SK-N-SH treated with all-trans-retinoic acid at 6 μM for 48 hours (cell line): ENCODE measurements around the gene SAE1.

ENCODE experiments used
- ATAC-seq: fragments of 200-7000 bp; cut with Tn5 transposase; 3 replicates; pipeline ENCODE4 v1.9.1; 2020; ENCODE audit warnings: mild to moderate bottlenecking, moderate library complexity
- ARNTL ChIP-seq: fragments of 450-650 bp; formaldehyde crosslinking; IDR thresholded peaks from 2 replicates; pipeline ENCODE4 v1.5.0; 2020; ENCODE audit warnings: low read depth, mild to moderate bottlenecking, moderate library complexity, borderline replicate concordance
- BACH2 ChIP-seq: fragments of 250-450 bp; sonication (Bioruptor Pico); IDR thresholded peaks from 2 replicates; pipeline ENCODE4 v1.9.0; 2021; ENCODE audit warnings: mild to moderate bottlenecking, borderline replicate concordance
- CREB5 ChIP-seq: fragments of 250-450 bp; sonication (Bioruptor Pico); IDR thresholded peaks from 2 replicates; pipeline ENCODE4 v1.5.1; 2020; ENCODE audit warnings: low read depth, mild to moderate bottlenecking, moderate library complexity
- CSDC2 ChIP-seq: fragments of 250-450 bp; sonication (Bioruptor Pico); IDR thresholded peaks from 2 replicates; pipeline ENCODE4 v1.5.0; 2020; ENCODE audit warnings: mild to moderate bottlenecking, moderate library complexity
- CSRNP3 ChIP-seq: fragments of 250-450 bp; sonication (Bioruptor Pico); IDR thresholded peaks from 2 replicates; pipeline ENCODE4 v1.5.1; 2021; ENCODE audit warnings: mild to moderate bottlenecking, moderate library complexity
- ESRRG ChIP-seq: fragments of 250-450 bp; sonication (Bioruptor Pico); IDR thresholded peaks from 2 replicates; pipeline ENCODE4 v1.6.1; 2021; ENCODE audit warnings: mild to moderate bottlenecking
- GLIS3 ChIP-seq: fragments of 250-450 bp; sonication (Bioruptor Pico); IDR thresholded peaks from 2 replicates; pipeline ENCODE4 v1.5.0; 2020; ENCODE audit warnings: mild to moderate bottlenecking, moderate library complexity
- ISL1 ChIP-seq: fragments of 250-450 bp; sonication (Bioruptor Pico); IDR thresholded peaks from 2 replicates; pipeline ENCODE4 v2.1.2; 2022; ENCODE audit warnings: mild to moderate bottlenecking, moderate library complexity
- OSR1 ChIP-seq: fragments of 250-450 bp; sonication (Bioruptor Pico); IDR thresholded peaks from 2 replicates; pipeline ENCODE4 v1.8.0; 2022; ENCODE audit warnings: moderate library complexity, mild to moderate bottlenecking, inconsistent platforms
- PATZ1 ChIP-seq: fragments of 250-450 bp; sonication (Bioruptor Pico); IDR thresholded peaks from 2 replicates; pipeline ENCODE4 v1.8.0; 2020; ENCODE audit warnings: mild to moderate bottlenecking, moderate library complexity, borderline replicate concordance
- POU6F1 ChIP-seq: fragments of 250-450 bp; sonication (Bioruptor Pico); IDR thresholded peaks from 2 replicates; pipeline ENCODE4 v1.8.0; 2021; ENCODE audit warnings: low read depth, mild to moderate bottlenecking, moderate library complexity, borderline replicate concordance
- PPARA ChIP-seq: fragments of 250-450 bp; sonication (Bioruptor Pico); IDR thresholded peaks from 2 replicates; pipeline ENCODE4 v1.5.0; 2020; ENCODE audit warnings: mild to moderate bottlenecking, borderline replicate concordance
- RARB ChIP-seq: fragments of 250-450 bp; sonication (Bioruptor Pico); IDR thresholded peaks from 2 replicates; pipeline ENCODE4 v1.8.0; 2021; ENCODE audit warnings: mild to moderate bottlenecking, moderate library complexity
- SNAI2 ChIP-seq: fragments of 250-450 bp; sonication (Bioruptor Pico); IDR thresholded peaks from 2 replicates; pipeline ENCODE4 v1.5.0; 2020; ENCODE audit warnings: mild to moderate bottlenecking, moderate library complexity
- TCF4 ChIP-seq: fragments of 250-450 bp; sonication (Bioruptor Pico); IDR thresholded peaks from 2 replicates; pipeline ENCODE4 v1.8.0; 2021; ENCODE audit warnings: mild to moderate bottlenecking, moderate library complexity, borderline replicate concordance
- TOX ChIP-seq: fragments of 250-450 bp; sonication (Bioruptor Pico); IDR thresholded peaks from 2 replicates; pipeline ENCODE4 v1.8.0; 2021; ENCODE audit warnings: mild to moderate bottlenecking, moderate library complexity, borderline replicate concordance
- TSHZ2 ChIP-seq: fragments of 250-450 bp; sonication (Bioruptor Pico); IDR thresholded peaks from 2 replicates; pipeline ENCODE4 v1.5.0; 2020; ENCODE audit warnings: mild to moderate bottlenecking, moderate library complexity
- ZC3H10 ChIP-seq: fragments of 250-450 bp; sonication (Bioruptor Pico); IDR thresholded peaks from 2 replicates; pipeline ENCODE4 v1.5.1; 2021; ENCODE audit warnings: mild to moderate bottlenecking, moderate library complexity
- ZFP3 ChIP-seq: fragments of 250-450 bp; sonication (Bioruptor Pico); IDR thresholded peaks from 2 replicates; pipeline ENCODE4 v1.5.0; 2020; ENCODE audit warnings: mild to moderate bottlenecking, moderate library complexity
- ZFP30 ChIP-seq: fragments of 450-650 bp; formaldehyde crosslinking; IDR thresholded peaks from 2 replicates; pipeline ENCODE4 v1.5.0; 2022; ENCODE audit warnings: mild to moderate bottlenecking, moderate library complexity
- ZNF565 ChIP-seq: fragments of 450-650 bp; formaldehyde crosslinking; conservative IDR thresholded peaks from 2 replicates; pipeline ENCODE4 v1.5.0; 2020; ENCODE audit warnings: low read depth, mild to moderate bottlenecking, moderate library complexity
- ZNF70 ChIP-seq: fragments of 450-650 bp; formaldehyde crosslinking; IDR thresholded peaks from 2 replicates; pipeline ENCODE4 v1.5.0; 2020; ENCODE audit warnings: mild to moderate bottlenecking, moderate library complexity
- ZNF8 ChIP-seq: fragments of 450-650 bp; formaldehyde crosslinking; IDR thresholded peaks from 2 replicates; pipeline ENCODE4 v1.5.0; 2020; ENCODE audit warnings: mild to moderate bottlenecking, moderate library complexity

SAE1 gene

GRCh38 chr19:47129579-47129978 lies 1.1 kb upstream of the SAE1 start:
- ATAC-seq, result no peak
- TF ChIP-seq ARNTL (no peak), OSR1 (CRISPR knock-in tag) (no peak), ZNF70 (CRISPR knock-in tag) (no peak), ZNF565 (no peak), ZFP3 (CRISPR knock-in tag) (no peak)

GRCh38 chr19:47130120-47130588 lies 481 bp upstream of the SAE1 start:
- no peak for ATAC-seq
- TF ChIP-seq ZNF70 (CRISPR knock-in tag), result no peak
- TF ChIP-seq POU6F1 (CRISPR knock-in tag), result no peak
- TF ChIP-seq ZC3H10, result no peak
- TF ChIP-seq ESRRG (CRISPR knock-in tag), result no peak
- no peak for TF ChIP-seq TOX (CRISPR knock-in tag)
- no peak for TF ChIP-seq BACH2 (CRISPR knock-in tag)
- TF ChIP-seq PPARA (CRISPR knock-in tag), result no peak
- TF ChIP-seq ZFP3 (CRISPR knock-in tag), result no peak
- TF ChIP-seq TCF4 (CRISPR knock-in tag), result no peak
- no peak for TF ChIP-seq GLIS3 (CRISPR knock-in tag)
- TF ChIP-seq ISL1, result no peak
- no peak for TF ChIP-seq CSDC2 (CRISPR knock-in tag)
- no peak for TF ChIP-seq ZNF8 (CRISPR knock-in tag)
- no peak for TF ChIP-seq OSR1 (CRISPR knock-in tag)
- no peak for TF ChIP-seq ZNF565
- TF ChIP-seq ZFP30 (CRISPR knock-in tag), result no peak
- no peak for TF ChIP-seq CSRNP3 (CRISPR knock-in tag)
- no peak for TF ChIP-seq RARB
- TF ChIP-seq, all 23 proteins: peak for 0

- no peak for ATAC-seq
- TF ChIP-seq TCF4 (CRISPR knock-in tag), result no peak
- no peak for TF ChIP-seq POU6F1 (CRISPR knock-in tag)
- no peak for TF ChIP-seq ARNTL
- no peak for TF ChIP-seq CREB5 (CRISPR knock-in tag)
- TF ChIP-seq CSRNP3 (CRISPR knock-in tag), result no peak
- TF ChIP-seq BACH2 (CRISPR knock-in tag), result no peak
- no peak for TF ChIP-seq ZC3H10
- no peak for TF ChIP-seq ZFP30 (CRISPR knock-in tag)
- TF ChIP-seq ESRRG (CRISPR knock-in tag), result no peak
- TF ChIP-seq OSR1 (CRISPR knock-in tag), result no peak
- no peak for TF ChIP-seq PATZ1 (CRISPR knock-in tag)
- TF ChIP-seq RARB, result no peak
- no peak for TF ChIP-seq ZNF565
- TF ChIP-seq ZNF8 (CRISPR knock-in tag), result no peak
- no peak for TF ChIP-seq SNAI2
- no peak for TF ChIP-seq GLIS3 (CRISPR knock-in tag)
- TF ChIP-seq PPARA (CRISPR knock-in tag), result no peak
- no peak for TF ChIP-seq CSDC2 (CRISPR knock-in tag)
- TF ChIP-seq TSHZ2 (CRISPR knock-in tag), result no peak
- no peak for TF ChIP-seq ISL1
These were observed 1.7 kb downstream of the SAE1 start for GRCh38 chr19:47132194-47132852.
